ENCODE results near the gene TRANK1.

DNA sequence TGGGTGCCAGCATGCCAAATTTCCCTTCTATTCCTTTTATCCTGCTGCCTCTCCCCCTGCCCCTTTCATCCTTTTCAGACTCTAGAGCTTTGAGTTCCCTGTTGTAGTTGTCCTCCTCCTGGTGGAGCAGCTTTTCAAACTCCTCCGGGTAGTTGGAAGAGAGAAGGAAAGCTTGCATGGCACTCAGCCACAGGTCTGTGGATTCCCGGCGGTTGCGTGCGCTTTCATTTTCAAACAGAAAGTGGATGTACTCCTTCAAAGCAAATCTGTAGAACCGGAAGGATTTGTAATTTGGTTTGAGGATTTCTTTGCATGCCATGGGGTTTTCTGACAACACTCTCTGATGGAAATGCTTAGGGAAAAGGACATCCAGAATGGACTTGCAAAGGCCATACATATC, 112.4 kb downstream of the TRANK1 start:
- TF ChIP-seq, protein P1, sequence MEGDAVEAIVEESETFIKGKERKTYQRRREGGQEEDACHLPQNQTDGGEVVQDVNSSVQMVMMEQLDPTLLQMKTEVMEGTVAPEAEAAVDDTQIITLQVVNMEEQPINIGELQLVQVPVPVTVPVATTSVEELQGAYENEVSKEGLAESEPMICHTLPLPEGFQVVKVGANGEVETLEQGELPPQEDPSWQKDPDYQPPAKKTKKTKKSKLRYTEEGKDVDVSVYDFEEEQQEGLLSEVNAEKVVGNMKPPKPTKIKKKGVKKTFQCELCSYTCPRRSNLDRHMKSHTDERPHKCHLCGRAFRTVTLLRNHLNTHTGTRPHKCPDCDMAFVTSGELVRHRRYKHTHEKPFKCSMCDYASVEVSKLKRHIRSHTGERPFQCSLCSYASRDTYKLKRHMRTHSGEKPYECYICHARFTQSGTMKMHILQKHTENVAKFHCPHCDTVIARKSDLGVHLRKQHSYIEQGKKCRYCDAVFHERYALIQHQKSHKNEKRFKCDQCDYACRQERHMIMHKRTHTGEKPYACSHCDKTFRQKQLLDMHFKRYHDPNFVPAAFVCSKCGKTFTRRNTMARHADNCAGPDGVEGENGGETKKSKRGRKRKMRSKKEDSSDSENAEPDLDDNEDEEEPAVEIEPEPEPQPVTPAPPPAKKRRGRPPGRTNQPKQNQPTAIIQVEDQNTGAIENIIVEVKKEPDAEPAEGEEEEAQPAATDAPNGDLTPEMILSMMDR (conservative IDR thresholded peaks at IDR 0.05; ENCODE audit: low read depth, low read length) = no peak
- TF ChIP-seq EZH2 (IDR thresholded peaks at IDR 0.05; ENCODE audit: borderline replicate concordance, low read depth, low read length, poor library complexity, severe bottlenecking) = no peak
